HG03159 (cell line): ENCODE measurements around the gene TOX3.

Experiments used
- ATAC-seq: cut with Tn5 transposase; IDR thresholded peaks from one replicate; pipeline ENCODE4 v1.9.1; 2021; ENCODE audit warnings: mild to moderate bottlenecking, moderate library complexity; ENCODE audit not compliant: unreplicated experiment

TOX3 gene

DNA sequence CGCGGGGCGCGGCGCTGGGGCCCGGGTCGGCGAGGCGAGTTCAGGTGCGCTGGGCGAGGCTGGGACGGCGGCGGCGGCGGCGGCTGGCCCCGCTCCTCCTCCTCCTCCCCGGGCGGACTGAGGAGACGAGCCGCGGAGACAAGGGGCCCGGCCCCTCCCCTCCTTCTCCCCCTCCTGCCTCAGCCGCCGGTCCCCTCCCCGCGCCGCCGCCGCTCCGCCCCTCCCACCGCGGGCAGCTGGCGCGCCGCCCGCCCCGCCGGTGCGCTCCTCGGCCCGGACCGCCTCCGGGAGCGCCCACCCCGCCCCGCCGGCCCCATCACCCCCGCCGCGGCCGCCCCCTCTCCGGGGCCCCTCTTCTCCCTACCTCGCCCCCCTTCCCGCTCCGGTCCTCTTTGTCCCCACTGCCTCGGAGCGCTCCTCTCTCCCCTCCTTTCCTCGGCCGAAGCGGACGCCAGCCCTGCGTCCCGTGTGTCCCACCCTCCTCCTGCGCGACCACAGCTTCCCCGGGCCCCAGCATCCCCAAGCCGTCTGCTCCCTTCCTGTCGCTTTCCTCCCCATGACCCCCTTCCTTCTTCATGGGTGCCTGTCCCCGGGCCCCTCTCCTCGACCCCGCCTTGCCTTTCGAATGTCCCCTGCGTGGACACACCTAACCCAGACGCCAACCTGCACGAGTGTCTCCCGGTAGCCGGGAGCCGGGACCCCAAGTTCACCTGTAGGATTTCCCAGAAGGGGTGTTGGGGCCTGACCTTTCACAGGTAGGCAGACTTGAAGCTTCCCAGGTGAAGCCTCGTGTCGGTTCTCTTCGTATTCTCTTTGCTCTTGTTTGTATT lies at the start of gene TOX3:
TOX3 (minus strand) TSS at position 140 of the 830 bp plus-strand sequence. CDS start 420 bp downstream, outside the sequence.
- ATAC-seq: no peak

DNA sequence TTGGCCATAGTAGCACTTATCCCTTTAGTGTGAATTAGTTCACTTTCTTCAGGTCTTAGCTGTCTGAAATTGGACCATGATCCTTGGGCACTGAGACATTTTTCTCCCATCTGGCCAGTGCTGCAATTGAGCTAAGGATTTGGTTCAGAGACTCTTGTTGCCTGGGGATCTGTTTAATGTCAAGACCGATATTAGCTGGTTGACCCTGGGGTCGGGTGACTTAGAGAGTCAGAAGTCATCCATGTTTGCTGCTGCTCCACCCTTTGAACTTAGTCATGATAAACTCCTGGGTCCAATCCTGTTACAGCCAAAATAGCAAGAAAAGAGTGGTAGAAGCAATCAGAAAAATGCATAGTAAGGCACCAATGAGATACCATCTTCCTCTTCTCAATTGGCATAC lies 45.8 kb upstream of the TOX3 start:
- no peak for ATAC-seq

DNA sequence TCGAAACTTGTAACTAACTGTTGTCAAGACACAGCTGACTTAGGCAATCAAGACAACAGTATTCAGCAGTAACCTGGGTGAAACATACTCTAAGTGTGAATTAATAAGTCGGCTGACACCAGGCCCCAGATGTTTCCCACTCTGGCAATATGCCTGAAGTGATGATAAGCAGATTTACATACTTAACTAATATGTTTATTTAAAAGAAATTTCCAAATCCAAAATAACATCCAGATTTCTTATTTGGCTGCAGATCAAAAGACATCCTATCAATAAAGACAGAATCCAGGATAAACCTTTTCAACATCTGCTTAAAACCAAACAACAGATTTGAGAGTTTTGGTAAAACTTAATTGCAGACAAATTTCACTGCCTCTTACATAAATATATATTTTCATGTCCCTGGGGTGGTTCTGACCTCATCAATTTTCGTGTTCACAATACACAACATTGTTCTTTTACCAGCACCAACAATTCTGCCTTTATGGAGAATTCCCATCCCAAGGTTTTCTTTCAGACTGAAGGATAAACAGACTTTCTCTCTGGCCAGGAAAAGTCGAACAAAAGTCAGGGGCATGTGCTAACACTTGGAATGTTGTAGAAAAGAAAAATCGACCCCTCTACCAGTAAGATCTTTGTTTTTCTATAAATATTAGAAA lies 45.1 kb upstream of the TOX3 start:
- ATAC-seq: no peak

DNA sequence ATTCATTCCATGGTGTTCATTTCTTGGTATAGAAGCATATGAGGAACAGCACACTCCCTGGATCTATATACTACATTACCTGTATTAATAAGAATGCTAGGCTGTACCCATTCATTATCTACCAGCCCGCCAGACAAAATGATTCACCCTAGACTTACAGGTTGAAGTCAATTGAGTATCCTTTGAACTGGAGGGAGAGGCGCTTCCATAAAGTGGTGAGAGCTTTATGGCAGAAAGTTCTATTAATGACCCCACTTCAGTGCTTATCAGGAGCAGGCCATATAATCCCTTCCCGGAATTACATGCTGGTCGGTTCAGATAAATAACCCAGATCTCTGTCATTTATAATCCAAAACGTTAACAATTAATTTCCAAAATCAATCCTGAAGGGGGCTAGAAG lies 44.5 kb upstream of the TOX3 start:
- ATAC-seq: no peak

DNA sequence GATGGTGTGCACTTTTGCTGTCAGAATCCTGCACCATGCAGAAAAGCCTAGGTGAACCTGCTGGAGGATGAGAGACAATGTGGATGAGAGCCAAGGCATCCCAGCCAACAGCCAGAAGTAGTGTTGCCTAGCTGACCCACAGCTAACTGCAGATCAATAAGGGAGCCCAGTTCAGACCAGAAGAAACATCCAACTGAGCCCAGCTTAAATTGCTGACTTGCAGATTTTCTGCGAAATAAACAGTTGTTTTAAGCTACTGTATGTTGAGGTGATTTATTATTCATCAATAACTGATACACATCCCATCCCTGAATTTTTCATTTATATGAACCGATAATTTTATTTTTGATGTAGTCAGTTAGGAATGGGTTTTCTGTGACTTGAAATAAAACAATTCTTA lies 39.2 kb upstream of the TOX3 start:
- ATAC-seq: no peak

DNA sequence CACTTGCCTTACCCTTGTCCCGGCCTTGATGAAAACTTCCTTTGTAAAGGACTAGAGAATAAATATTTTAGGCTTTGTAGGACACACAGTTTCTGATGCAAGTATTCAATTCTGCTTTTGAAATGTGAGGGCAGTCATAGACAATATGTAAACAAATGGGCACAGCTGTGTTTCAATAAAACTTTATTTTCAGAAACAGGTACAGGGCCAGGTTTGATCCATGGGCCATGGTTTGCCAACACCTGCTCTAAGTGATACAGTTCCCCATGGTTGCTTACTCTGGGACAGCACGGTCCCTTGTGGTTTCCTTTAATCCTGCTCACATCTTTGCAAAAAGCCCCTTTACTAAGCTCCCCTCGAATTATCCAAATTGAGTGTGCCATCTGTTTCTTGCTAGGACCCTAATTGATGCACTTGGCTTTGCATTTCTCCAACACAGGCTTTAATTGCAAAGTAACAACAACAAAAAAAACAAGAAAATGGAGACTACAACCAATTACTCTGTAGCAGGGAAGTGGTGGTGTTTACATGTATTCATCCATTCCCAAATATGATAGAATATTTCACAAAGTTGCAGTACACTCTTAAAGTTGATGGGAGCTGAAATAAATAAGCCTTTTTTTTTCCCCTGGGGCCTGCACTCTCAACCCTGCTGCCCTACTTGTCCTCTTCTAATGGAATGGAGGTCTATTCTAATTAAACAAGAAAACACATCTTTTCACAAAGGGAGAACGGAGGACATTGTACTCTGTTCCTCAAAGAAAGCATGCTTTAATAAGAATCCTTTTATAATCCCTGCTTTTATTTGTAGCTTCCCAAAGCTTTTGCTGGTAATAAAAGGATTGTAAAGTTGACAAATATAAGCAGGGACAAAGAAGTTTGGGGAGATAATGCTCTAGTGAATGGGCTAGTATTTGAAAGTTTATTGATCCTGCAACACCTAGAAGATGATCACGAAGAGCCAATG lies 37.7 kb upstream of the TOX3 start:
- no peak for ATAC-seq

DNA sequence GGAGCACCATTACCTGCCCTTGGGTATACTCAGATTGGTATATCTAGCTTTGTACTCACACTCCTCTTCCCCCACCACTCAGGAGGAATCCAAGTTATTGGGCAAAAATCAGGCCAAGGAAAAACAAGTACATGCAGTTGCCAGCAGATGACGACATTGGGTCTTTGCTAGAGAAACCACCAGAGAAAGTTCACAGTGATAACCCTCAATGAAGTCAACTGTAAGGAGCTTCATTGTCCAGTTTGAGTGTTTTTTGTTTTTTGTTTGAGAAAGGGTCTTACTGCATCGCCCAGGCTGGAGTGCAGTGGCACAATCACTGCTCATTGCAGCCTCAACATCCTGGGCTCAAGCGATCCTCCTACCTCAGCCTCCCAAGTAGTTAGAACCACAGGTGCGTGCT lies 34.6 kb upstream of the TOX3 start:
- ATAC-seq: no peak

DNA sequence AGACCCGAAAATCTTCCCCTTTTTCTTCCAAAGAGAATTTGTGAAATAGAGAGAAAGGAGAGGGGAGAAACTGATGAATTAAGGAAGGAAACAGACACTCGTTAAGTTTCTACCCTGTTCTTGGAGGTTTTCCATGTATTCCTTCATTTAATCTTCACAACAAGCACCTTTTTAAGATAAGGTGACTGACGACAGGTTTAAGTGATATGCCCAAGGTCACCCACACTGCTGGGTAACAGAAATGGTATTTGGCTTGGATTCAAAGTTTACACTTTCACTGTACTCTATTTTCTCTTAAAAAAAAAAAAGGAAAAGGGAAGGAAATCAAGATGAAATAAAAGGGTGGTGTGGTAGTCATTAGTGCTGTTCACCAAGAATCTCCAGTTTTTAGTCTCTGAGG lies 33.5 kb upstream of the TOX3 start:
- ATAC-seq: no peak

DNA sequence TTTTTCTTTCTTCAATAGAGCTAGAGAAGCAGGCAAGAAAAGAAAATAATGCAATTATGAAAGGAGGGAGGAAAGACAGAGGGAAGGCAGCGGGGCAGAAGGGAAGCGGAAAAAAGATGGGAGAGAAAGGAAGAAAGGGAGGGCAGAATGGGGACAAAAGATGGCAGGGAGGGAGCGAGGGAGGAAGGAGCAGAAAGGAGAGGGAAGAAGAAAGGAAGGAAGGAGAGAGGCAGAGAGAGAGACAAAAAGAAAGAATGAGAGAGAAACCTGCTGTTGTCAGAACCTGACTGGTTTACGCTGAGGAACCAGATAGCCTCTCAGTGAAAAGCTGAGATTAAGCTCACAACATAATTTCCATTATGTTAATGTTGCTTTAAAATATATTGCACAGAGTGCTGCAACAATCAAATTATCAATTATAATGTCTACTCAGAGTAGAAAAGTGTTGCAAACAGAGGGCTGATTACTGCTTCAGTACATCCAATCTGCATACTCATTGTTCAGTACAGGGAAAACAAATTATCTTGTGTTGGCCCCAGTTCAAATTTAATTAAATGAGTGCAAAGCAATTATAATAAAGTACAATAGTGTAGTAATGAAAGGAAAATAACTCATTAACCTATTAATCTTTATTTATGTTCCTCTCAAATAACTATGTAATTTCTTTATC lies 32.0 kb upstream of the TOX3 start:
- ATAC-seq: no peak

DNA sequence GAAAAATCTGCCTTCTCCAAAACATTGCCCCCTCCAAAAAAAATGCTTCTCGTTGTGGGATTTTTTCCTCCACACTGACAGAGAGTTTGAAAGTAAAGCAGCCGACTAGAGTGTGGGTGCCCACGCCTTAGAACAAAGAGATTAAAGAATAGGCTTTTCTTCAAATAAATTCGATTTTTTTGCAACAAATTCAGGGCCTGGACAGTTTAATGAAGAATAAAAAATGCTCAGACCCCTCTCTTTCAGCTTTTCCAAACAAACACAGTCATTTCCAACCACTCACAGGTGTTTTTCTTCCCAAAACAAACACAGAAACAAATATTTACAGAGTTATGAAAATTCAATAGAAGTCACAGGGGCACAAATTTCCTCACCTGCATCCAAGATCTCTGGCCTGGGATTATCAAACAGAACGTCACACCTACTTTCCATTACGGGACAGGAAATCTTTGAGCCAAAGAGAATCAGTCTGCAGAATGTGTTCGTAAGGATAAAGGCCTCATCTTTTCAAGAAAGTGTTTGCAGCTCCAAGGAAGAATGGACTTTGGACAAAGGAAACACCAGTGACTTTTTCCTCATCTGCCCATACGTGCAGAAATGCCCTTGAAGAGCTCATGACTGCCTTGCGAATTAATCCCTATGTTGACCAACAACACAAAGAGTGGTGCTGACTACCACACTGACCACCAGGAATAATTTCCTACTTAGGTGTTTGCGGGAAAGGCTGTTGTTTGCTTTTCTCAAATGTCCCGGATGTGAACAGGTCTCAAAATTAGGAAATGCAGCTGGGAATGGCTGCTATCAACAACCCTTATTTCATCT lies 31.3 kb upstream of the TOX3 start:
- ATAC-seq: no peak

DNA sequence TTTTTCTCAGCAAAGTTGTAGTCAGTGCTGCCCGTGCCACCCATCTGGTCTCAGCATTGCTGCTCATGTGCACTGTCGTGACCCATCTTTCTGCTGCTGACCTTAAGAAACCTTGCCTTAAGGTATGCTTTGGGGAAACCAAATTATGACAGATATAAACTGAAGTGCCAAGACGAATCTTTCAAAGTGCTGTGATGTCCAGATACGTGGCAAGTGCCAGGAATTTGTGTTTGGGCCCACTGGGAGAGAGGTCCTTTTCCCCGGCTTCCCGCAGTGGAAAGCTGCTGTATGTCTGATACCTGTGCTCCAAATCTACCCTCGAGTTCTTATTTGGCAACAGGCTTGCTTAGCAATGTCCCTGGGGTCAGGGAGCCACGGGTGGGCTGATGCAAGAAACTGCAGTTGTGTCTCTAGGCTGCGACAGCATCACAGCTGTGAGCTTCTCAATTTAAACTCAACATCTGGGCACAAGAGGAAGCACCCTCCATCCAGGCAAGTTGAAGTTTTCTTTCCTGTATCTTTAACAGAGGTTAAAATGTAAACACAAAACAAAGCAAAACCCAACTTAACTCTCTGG lies 30.3 kb upstream of the TOX3 start:
- no peak for ATAC-seq

DNA sequence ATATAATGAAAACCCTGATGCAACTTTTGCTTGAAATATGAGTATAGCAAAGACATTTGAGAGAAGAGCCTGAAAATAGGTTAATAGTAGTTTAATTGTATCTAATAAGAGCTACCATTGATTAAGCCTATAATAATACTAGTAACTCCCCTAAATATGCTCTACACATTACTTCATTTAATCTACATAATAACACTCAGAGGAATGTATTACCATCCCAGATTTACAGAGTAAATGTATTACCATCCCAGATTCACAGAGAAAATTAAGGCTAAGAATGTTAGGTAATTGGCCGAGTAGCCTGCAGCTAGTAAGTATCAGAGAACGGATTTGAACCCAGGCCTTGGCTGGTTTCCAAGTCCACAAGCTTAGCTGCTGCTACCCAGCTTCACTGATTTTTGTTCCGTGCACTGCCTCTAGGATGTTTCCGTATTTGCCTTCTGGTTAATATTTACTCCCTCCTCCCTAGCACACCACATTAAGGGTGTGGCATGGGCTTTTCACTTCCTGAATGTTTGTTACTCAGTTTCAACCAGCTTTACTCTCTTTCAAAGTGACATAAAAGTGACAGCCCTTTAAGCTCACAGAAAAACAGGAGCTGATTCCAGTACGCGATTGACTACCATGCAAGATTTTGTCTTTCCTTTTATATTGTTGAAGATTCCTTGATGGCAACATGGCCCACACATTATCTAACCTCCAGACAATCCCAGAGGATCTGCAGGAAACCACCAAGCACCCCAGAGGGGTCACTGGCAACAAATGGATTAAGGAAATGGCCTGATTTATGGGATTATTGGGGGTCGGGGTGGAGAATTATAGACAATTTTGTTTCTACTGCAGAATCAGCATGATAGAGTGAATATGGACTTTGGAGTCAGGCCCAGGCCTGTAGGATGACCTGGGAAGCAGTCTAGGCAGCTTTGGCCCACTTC lies 26.7 kb upstream of the TOX3 start:
- ATAC-seq: peak; percentile 95

DNA sequence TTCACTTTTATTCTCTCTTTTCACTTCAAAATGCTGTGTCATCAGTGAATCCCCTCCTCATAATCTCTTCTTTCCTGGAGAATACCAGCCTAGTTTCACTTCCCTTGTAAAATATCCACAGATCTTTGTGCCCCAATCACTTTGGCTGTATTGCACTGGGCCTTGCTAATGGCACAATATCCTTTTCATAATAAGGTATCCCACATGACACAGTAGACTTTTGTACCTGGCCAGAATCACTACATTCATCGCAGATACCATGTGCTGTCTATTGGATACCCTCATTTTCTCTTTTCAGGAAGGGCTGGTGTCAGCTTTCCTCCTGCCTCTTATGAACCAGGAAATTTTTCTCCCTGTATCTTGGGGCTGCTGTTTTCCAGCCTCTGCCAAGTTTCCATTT lies 25.7 kb upstream of the TOX3 start:
- no peak for ATAC-seq

DNA sequence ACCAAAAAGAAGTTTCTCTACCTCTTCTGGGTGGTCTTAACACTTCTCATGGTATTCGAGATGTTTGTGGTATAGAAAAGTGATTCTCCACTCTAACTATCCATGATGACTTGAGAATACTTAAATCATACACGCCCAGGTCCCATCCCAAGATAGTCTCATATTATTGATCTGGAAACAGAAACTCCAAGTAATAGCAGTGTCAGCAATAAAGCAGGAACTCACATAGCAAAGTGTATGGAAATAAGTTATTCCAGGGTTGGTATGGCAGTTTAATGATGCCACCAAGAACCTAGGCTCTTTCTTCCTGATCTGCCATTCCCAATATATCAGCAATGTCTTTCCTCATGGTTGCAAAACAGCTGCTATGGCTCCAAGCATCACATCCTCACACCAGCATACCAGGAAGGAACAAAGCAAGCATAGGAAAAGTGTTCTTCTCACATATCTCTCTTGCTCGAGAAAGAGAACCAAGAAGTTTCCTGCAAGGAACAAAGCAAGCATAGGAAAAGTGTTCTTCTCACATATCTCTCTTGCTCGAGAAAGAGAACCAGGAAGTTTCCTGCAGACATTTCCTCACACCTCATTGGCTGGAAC lies 23.6 kb upstream of the TOX3 start:
- no peak for ATAC-seq

DNA sequence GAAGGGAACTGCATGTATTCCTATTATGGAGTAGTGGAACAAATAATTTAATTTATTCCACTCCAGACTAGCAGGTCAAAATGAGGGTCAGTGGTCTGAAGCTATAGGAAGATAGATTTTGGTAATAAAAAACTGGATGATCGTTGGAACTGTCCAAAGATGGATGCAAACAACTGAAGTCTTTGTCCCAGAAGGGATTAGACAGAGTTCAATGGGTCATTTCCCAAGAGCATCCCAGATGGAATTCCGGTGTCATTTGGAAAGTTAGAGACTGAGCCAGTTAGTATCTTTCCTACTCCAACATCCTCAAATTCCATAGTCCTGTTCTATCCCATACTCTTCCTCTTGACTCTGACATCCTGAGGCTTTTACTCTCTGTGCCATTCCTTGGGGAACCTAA lies 22.8 kb upstream of the TOX3 start:
- ATAC-seq: no peak

DNA sequence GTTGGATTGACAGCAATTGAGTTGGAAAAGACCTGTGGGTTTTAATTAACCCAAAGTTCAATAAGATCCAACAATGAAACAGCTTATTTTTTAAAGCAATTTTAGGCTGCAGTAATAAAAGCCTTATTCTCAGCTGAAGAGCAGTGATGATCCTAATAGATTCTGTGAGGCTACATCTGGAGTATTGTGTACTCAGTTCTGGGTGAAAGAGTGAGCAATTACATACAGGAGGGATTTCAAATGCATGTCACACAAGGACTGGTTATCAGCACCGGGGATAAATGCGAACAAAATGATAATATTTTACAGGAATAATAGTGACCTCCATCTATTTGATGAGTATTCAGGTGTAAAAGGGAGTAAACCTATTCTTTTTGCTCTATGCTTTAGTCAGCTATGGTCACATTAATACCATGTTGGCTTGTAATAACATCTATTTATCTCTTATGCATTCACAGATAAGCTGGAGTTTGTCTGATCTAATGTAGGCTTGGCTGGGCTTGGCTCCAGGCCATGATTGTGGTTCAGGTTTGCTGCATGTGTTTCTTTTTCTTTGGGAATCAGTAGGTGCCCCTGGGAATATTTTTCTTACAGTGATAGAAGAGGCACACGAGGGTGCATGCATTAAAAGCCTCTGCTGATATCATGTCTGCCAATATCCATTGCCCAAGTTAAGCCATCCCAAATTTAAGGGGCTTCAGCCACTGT lies 22.2 kb upstream of the TOX3 start:
- ATAC-seq: no peak

DNA sequence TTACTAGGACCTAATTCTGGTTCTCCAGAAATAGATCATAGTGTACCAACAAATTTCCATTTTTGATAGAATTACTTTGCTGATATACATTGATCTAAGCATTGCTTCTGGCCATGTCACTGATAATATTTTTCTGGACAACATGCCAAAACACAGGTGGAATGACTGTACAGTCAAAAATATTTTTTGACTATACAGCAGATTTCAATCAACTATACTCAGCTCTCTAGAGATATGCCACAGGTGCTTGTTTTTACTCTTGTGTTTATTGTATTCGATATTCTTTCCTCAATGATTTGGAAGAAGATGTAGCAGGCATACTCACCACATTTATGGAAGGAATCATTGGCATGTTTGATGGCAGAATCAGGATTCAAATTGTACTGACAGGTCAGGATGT lies 21.6 kb upstream of the TOX3 start:
- ATAC-seq: no peak

DNA sequence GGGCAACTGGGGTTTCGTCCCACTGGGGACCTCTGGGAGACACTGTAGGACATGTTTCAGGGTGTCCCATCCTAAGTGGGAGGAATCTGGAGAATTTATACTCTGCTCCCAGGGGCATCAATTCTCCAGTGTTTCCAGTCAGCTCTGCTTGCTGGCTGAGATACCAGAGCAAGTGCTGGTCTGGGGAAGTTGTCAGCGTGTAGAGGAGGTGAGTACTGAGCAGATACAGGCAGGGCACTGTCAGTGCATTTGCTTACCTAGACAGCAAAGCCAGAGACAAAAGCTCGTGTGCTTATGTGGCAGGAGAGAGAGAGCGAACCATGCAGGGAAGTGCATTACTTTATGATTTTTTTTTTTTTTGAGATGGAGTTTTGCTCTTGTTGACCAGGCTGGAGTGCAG lies 20.2 kb upstream of the TOX3 start:
- ATAC-seq: no peak
